Lower leg skin (tissue), 3 donors: ENCODE results near the gene CNKSR3.

Experiments
- CTCF ChIP-seq, 3 donors: fragments of 450-650 bp; IDR thresholded peaks; one replicate each; pipeline ENCODE4 v1.5.1; 2016; ENCODE audit warnings: antibody characterized with exemption in 3 of 3, mild to moderate bottlenecking in 3 of 3, moderate library complexity in 2 of 3
- POLR2A ChIP-seq, 2 donors: fragments of 450-650 bp; IDR thresholded peaks; one replicate each; pipeline ENCODE4 v1.6.1; 2016 to 2017; ENCODE audit warnings: antibody characterized with exemption in 2 of 2, mild to moderate bottlenecking in 1 of 2, moderate library complexity in 1 of 2

- TF ChIP-seq CTCF (IDR thresholded peaks at IDR 0.05): no peak
- TF ChIP-seq POLR2A (IDR thresholded peaks at IDR 0.05): no peak
Observed at GRCh38 chr6:154406301-154406700, 104.2 kb downstream of the CNKSR3 start.
